Heart right ventricle (tissue), 16 donors: ENCODE measurements around the gene SLC46A3. TPM values are rescaled to one million over a fixed set of nuclear protein-coding genes. Genes with fewer than 3 reads are reported as not detected.
"Not testable (repeated sequence)": the region's sequence is repeated elsewhere in the genome, so short reads cannot be mapped to it uniquely, and the experiment has no call there.

ENCODE experiments used
- ATAC-seq, 8 donors: fragments of 200-7000 bp; cut with Tn5 transposase; one replicate each; pipeline ENCODE4 v1.9.1; 2020; ENCODE audit warnings: mild to moderate bottlenecking in 8 of 8, moderate library complexity in 8 of 8, moderate number of reproducible peaks in 1 of 8
- DNase-seq, 2 donors: peaks; one replicate each; pipeline ENCODE4 v3.0.0-alpha.2; 2020
- H3K27ac ChIP-seq, 10 donors: fragments of 200-600 bp; sonication (generic) in 2 of 10; one replicate each; pipeline versions ENCODE4 v1.5.0 to v1.8.0; 2020 to 2022; ENCODE audit warnings: mild to moderate bottlenecking in 3 of 10
- H3K27me3 ChIP-seq, 7 donors: fragments of 200-600 bp; one replicate each; pipeline ENCODE4 v1.8.0; 2021 to 2022; ENCODE audit warnings: mild to moderate bottlenecking in 2 of 7
- H3K36me3 ChIP-seq, 9 donors: fragments of 200-600 bp; sonication (generic) in 1 of 9; one replicate each; pipeline versions ENCODE4 v1.5.0 to v1.8.0; 2020 to 2022; ENCODE audit warnings: mild to moderate bottlenecking in 2 of 9
- H3K4me1 ChIP-seq, 9 donors: fragments of 200-600 bp; sonication (generic) in 1 of 9; one replicate each; pipeline versions ENCODE4 v1.5.0 to v1.8.0; 2020 to 2022; ENCODE audit warnings: mild to moderate bottlenecking in 4 of 9
- H3K4me3 ChIP-seq, 10 donors: fragments of 200-600 bp; sonication (generic) in 2 of 10; one replicate each; pipeline versions ENCODE4 v1.5.0 to v1.8.0; 2020 to 2022; ENCODE audit warnings: mild to moderate bottlenecking in 7 of 10, moderate library complexity in 2 of 10
- H3K9me3 ChIP-seq, 11 donors: fragments of 200-600 bp in 10 of 11; sonication (generic) in 2 of 11; one replicate each; pipeline versions ENCODE4 v1.5.0 to v1.8.0; 2013 to 2022; ENCODE audit warnings: mild to moderate bottlenecking in 2 of 11, control low read depth in 1 of 11, moderate library complexity in 1 of 11
- CTCF ChIP-seq, 9 donors: fragments of 200-600 bp; sonication (generic) in 2 of 9; IDR thresholded peaks; one replicate each; pipeline versions ENCODE4 v1.5.0 to v1.8.0; 2021 to 2022; ENCODE audit warnings: antibody characterized with exemption in 9 of 9, mild to moderate bottlenecking in 5 of 9, moderate library complexity in 1 of 9
- WGBS, 2 donors: extraction: QIAGEN DNeasy Blood & Tissue Kit; methylation state at CpG; one replicate each; pipeline ENCODE4 v1.1.7; 2013; ENCODE audit warnings: inconsistent platforms in 1 of 2; 5-methylcytosine and 5-hydroxymethylcytosine counted together
- intact Hi-C, 10 donors: fragments of 100-400 bp; cut with DNase I; formaldehyde crosslinking; loops; one replicate each; pipeline versions ENCODE4 v1.11.1 to v1.14.2; 2022
- polyA plus RNA-seq, 2 donors: library from polyadenylated mRNA; stranded (reverse); fragments of 200-250 nt; gene quantifications; one replicate each; pipeline ENCODE4 v1.2.3, GENCODE V29; 2013
- total RNA-seq, 10 donors: library from RNA; stranded (reverse); fragmentation: NEBNext Ultra II Directional in 3 of 10; extraction: Animal tissue kit (Norgen Biotek cat#: 25700) in 3 of 10; gene quantifications; one replicate each; pipeline versions ENCODE4 v1.2.1 to v1.2.4, GENCODE V29; 2021 to 2023
- donor health status: Arrhythmogenic right ventricular cardiomyopathy.
- donor health status: ischemic (EF 13 %, LVEDD 7.1; RV severe dilation, severe dysfunction).
- donor health status: healthy with polysubstance abuse.
- donor health status: DM: no; HTN: yes; CAD: no.
- donor health status: DM: no; HTN: no; CAD: no.
- donor health status: ischemic (EF 25% LVEDD 6.9; RV normal size, moderate dysfunction).
- donor health status: ischemic (EF 25% LVEDD 5.7; RV mildly dilated, moderate dysfunction).
- donor health status: healthy.
- donor health status: DM: yes; HTN: yes; CAD: no.
- donor health status: Ischemic cardiomyopathy.
- donor health status: ischemic (EF 35%, LVEDD 5.7; RV mildly dilated, moderate dysfunction).
- donor health status: nonischemic (EF 11% LVEDD 7.7; RV severe dilation, severe dysfunction).
- donor health status: DM: yes; HTN: yes; CAD: no.
- donor health status: PGD.
- donor health status: ischemic (EF 29% LVEDD 5.4; RV normal size, mild dysfunction).
- donor health status: nonischemic (EF 23%, LVEDD 6.1; RV moderate dilation, normal function).

SLC46A3 gene
- total and polyA plus RNA-seq, 12 donors, result 9.1 to 19.3 (median 13.0) TPM

- WGBS, 2 donors, result 97 to 100% methylated on average over 1 of the region's 1 CpG
Measured at GRCh38 chr13:28697441-28697840, 21.3 kb downstream of the SLC46A3 start.

DNA sequence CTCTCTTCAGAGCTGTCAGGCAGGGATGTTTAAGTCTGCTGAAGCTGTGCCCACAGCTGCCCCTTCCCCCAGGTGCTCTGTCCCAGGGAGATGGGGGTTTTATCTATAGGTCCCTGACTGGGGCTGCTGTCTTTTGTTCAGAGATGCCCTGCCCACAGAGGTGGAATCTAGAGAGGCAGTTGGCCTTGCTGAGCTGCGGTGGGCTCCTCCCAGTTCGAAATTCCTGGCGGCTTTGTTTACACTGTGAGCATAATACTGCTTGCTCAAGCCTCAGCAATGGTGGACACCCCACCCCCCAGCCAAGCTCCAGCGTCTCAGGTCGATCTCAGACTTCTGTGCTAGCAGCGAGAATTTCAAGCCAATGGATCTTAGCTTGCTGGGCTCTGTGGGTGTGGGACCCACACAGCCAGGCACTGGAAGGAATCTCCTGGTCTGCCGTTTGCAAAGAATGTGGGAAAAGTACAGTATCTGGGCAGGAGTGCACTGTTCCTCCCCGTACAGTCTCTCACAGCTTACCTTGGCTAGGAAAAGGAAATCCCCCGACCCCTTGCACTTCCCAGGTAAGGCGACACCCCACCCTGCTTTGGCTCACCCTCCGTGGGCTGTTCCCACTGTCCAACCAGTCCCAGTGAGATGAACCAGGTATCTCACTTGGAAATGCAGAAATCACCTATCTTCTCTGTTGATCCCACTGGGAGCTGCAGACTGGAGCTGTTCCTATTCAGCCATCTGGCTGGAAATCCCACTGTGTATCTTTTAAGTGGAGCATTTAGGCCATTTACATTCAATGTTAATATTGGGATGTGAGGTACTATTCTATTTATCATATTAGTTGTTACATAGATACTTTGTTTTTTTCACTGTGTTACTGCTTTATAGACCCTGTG lies 24.9 kb downstream of the SLC46A3 start:
- DNase-seq, intact Hi-C loops, ATAC-seq, H3K4me1 ChIP-seq, H3K27ac ChIP-seq, H3K4me3 ChIP-seq, H3K27me3 ChIP-seq: not testable (repeated sequence)
- 60 to 65% methylated on average over 11 of the region's 11 CpGs for WGBS, 2 donors
- Histone ChIP-seq H3K9me3 (peaks cover 0 to 24% (median 0%) of the 10 kb centered on the region in 11 donors), H3K36me3 (peaks cover 0 to 34% (median under 1%) of the 10 kb centered on the region in 9 donors)

More at GRCh38 chr13:28697441-28697840, 21.3 kb downstream of the SLC46A3 start:
- H3K4me1 ChIP-seq, result no peaks in the 10 kb centered on the region
- peaks cover 0 to 70% (median 31%) of the 10 kb centered on the region in 9 donors for H3K36me3 ChIP-seq
- ATAC-seq (no peak), DNase-seq (no peak)
- no peaks in the 10 kb centered on the region for H3K27me3 ChIP-seq
- H3K9me3 ChIP-seq, result peaks cover 0 to 3% (median 0%) of the 10 kb centered on the region in 11 donors
- no peak overlapping the region for H3K4me3 ChIP-seq
- intact Hi-C loops, result no loop called here
- no peak overlapping the region for H3K27ac ChIP-seq
- no peak for TF ChIP-seq CTCF (IDR thresholded peaks at IDR 0.05)

DNA sequence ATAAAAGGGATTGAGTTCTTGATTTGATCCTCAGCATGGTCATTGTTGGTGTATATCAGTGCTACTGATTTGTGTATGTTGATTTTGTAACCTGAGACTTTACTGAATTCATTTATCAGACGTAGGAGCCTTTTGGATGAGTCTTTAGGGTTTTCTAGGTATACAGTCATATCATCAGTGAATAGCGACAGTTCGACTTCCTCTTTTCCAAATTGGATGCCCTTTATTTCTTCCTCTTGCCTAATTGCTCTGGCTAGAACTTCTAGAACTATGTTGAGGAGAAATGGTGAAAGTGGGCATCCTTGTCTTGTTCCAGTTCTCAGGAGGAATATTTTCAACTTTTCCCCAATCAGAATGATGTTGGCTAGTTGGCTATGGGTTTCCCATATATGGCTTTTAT lies 32.9 kb downstream of the SLC46A3 start:
- no peaks in the 10 kb centered on the region for H3K4me1 ChIP-seq
- DNase-seq (no peak), ATAC-seq (no peak)
- peaks cover 0 to 3% (median 0%) of the 10 kb centered on the region in 9 donors for H3K36me3 ChIP-seq
- H3K9me3 ChIP-seq, result peaks cover 0 to 37% (median 3%) of the 10 kb centered on the region in 11 donors
- H3K4me3 ChIP-seq, result no peak overlapping the region
- no peaks in the 10 kb centered on the region for H3K27me3 ChIP-seq
- WGBS, 2 donors, result 75 to 81% methylated on average over 3 of the region's 3 CpGs
- no peak for TF ChIP-seq CTCF (IDR thresholded peaks at IDR 0.05)
- no peak overlapping the region for H3K27ac ChIP-seq
- intact Hi-C loops, result loop anchor here in 2 of 10 donors (10.0 kb wide), 1 partner anchor 109 kb away; no protein-coding TSS in a partner anchor

DNA sequence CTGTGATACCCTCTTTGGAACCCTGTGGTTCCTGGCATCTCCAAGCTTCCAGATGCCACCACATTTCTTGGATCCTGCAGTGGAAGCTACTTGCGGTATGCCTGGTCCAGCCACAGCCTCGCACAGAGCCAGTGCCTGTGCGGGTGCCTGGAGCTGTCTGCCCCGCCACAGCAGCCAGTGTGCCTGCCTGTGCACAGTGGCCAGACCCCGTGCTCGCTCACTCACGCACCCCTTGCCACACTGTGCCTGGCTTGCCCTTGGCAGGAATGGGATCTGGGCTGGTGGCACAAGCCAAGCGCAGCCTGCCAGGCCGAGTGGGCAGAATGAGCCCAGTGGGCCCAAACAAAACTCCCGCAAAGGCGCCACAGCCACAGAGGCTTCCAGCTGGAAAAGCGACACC lies 33.7 kb downstream of the SLC46A3 start:
- no peak for ATAC-seq

More for the DNA sequence above, 33.7 kb downstream of the SLC46A3 start:
- Histone ChIP-seq H3K4me3 (no peak overlapping the region), H3K27me3 (no peaks in the 10 kb centered on the region), H3K36me3 (peaks cover 0 to 10% (median 0%) of the 10 kb centered on the region in 9 donors), H3K27ac (no peak overlapping the region), H3K4me1 (no peaks in the 10 kb centered on the region), H3K9me3 (peaks cover 0 to 32% (median 3%) of the 10 kb centered on the region in 11 donors)
- 88 to 97% methylated on average over 12 of the region's 12 CpGs for WGBS, 2 donors
- intact Hi-C loops, result loop anchor here in 2 of 10 donors (10.0 kb wide), 1 partner anchor 110 kb away; no protein-coding TSS in a partner anchor
- TF ChIP-seq CTCF (IDR thresholded peaks at IDR 0.05), result no peak
- no peak for DNase-seq
